Endothelial cell of umbilical vein (primary cell): Measurements from ENCODE around the gene CALY. TPM values are rescaled to one million over a fixed set of nuclear protein-coding genes. Genes with fewer than 3 reads are reported as not detected.

Experiments used
- BruUV-seq: library from RNA; stranded (reverse); fragments of 400-500 nt; replicated peaks from 2 replicates; lab custom pipeline; 2021; lab: Mats Ljungman, UMichigan
- CTCF ChIA-PET: fragments of 300-600, 350-600 bp; sonication (Branson Sonifier 250); formaldehyde crosslinking; loops from one replicate; lab custom pipeline; 2021; ENCODE audit warnings: antibody characterized with exemption, inconsistent platforms; lab: Charles Lee
- POLR2A ChIA-PET: fragments of 300-600, 350-600 bp; sonication (Branson Sonifier 250); formaldehyde crosslinking; loops from one replicate; lab custom pipeline; 2021; ENCODE audit warnings: antibody characterized with exemption, inconsistent platforms; lab: Charles Lee
- DNase-seq: peaks from one replicate; pipeline ENCODE4 v3.0.0-alpha.2; 2011; ENCODE audit warnings: low read depth, low spot score
- FAIRE-seq: peaks from 2 replicates; lab custom pipeline; 2011; peaks lifted over from hg19 to GRCh38; lab: Jason Lieb, UNC
- H2AFZ ChIP-seq: 2 replicates; pipeline ENCODE4 v1.6.0; 2012; ENCODE audit warnings: low read depth, low read length, control low read depth, inconsistent platforms
- H3K27ac ChIP-seq: 2 replicates; pipeline ENCODE4 v1.5.1; 2011; ENCODE audit warnings: low read depth, mild to moderate bottlenecking, control low read depth, low read length, moderate library complexity; ENCODE audit not compliant: insufficient read depth
- H3K27me3 ChIP-seq, 2 experiments: 2 replicates each; pipeline versions ENCODE4 v1.6.0 to v1.6.1; 2011; ENCODE audit warnings: low read length in 2 of 2, mixed read lengths in 1 of 2; ENCODE audit not compliant: control insufficient read depth in 2 of 2, insufficient read depth in 2 of 2
- H3K36me3 ChIP-seq, 2 experiments: 2 replicates in 1 of 2; 3 replicates in 1 of 2; pipeline ENCODE4 v1.5.1; 2011; ENCODE audit warnings: low read length in 2 of 2, mild to moderate bottlenecking in 1 of 2, moderate library complexity in 1 of 2; ENCODE audit not compliant: control insufficient read depth in 2 of 2, insufficient read depth in 2 of 2; ENCODE audit errors: extremely low read depth in 1 of 2
- H3K4me1 ChIP-seq: 3 replicates; pipeline ENCODE4 v1.5.1; 2011; ENCODE audit warnings: mild to moderate bottlenecking, low read length; ENCODE audit not compliant: control insufficient read depth, insufficient read depth; ENCODE audit errors: extremely low read depth
- H3K4me2 ChIP-seq: 2 replicates; pipeline ENCODE4 v1.6.1; 2011; ENCODE audit warnings: low read length, control low read depth, mixed read lengths; ENCODE audit not compliant: insufficient read depth
- H3K4me3 ChIP-seq, 3 experiments: fragments of 200-600 bp in 1 of 3; sonication (generic), shearing (Covaris generic) in 1 of 3; replicated peaks in 1 of 3; 2 replicates each; pipeline ENCODE4 v1.5.1; 2011 to 2016; ENCODE audit warnings: control low read depth in 3 of 3, low read length in 3 of 3, mild to moderate bottlenecking in 2 of 3, inconsistent platforms in 1 of 3, low read depth in 1 of 3, moderate library complexity in 1 of 3; ENCODE audit not compliant: insufficient read depth in 1 of 3
- H3K79me2 ChIP-seq: 2 replicates; pipeline ENCODE4 v1.6.0; 2012; ENCODE audit warnings: low read length, inconsistent platforms; ENCODE audit not compliant: control insufficient read depth, insufficient read depth
- H3K9ac ChIP-seq: replicated peaks from 2 replicates; pipeline ENCODE3; 2011; ENCODE audit warnings: low read length, control low read depth; ENCODE audit not compliant: insufficient read depth; ENCODE audit errors: extremely low read depth
- H3K9me1 ChIP-seq: replicated peaks from 3 replicates; pipeline ENCODE4 v1.6.0; 2011; ENCODE audit warnings: mild to moderate bottlenecking, low read length; ENCODE audit not compliant: control insufficient read depth, insufficient read depth; ENCODE audit errors: extremely low read depth
- H3K9me3 ChIP-seq: replicated peaks from 2 replicates; pipeline ENCODE4 v1.5.1; 2012; ENCODE audit warnings: low read length, inconsistent platforms; ENCODE audit not compliant: control insufficient read depth, insufficient read depth
- H4K20me1 ChIP-seq: replicated peaks from 2 replicates; pipeline ENCODE3; 2011; ENCODE audit warnings: mild to moderate bottlenecking, low read length; ENCODE audit not compliant: control insufficient read depth, insufficient read depth; ENCODE audit errors: extremely low read depth
- CTCF ChIP-seq, 2 donors: IDR thresholded peaks; 1 replicate in 1 of 2; 2 replicates in 1 of 2; pipeline ENCODE4 v1.5.1; 2011; ENCODE audit warnings: low read length in 2 of 2, mild to moderate bottlenecking in 2 of 2, moderate library complexity in 2 of 2, control low read depth in 1 of 2, inconsistent platforms in 1 of 2, low read depth in 1 of 2; ENCODE audit not compliant: insufficient read depth in 1 of 2; ENCODE audit errors: extremely low read depth in 1 of 2
- EZH2 ChIP-seq: IDR thresholded peaks from 2 replicates; pipeline ENCODE4 v1.6.1; 2012; ENCODE audit warnings: borderline replicate concordance, low read depth, mild to moderate bottlenecking, moderate library complexity, low read length, inconsistent platforms; ENCODE audit not compliant: severe bottlenecking
- GATA2 ChIP-seq: IDR thresholded peaks from 2 replicates; pipeline ENCODE4 v1.7.0; 2011; ENCODE audit warnings: low read depth, mild to moderate bottlenecking, moderate library complexity, mixed read lengths, low read length; ENCODE audit not compliant: insufficient read length, insufficient read depth
- JUN ChIP-seq: IDR thresholded peaks from 2 replicates; pipeline ENCODE4 v1.6.1; 2011; ENCODE audit warnings: borderline replicate concordance, low read depth; ENCODE audit not compliant: insufficient read length, insufficient read depth
- MAX ChIP-seq: IDR thresholded peaks from 2 replicates; pipeline ENCODE4 v1.6.1; 2011; ENCODE audit not compliant: insufficient read depth, insufficient read length
- MYC ChIP-seq: IDR thresholded peaks from one replicate; pipeline ENCODE4 v1.6.1; 2011; ENCODE audit warnings: mild to moderate bottlenecking, low read depth, low read length
- POLR2A ChIP-seq: IDR thresholded peaks from 2 replicates; pipeline ENCODE4 v1.6.1; 2012; ENCODE audit warnings: low read depth, mild to moderate bottlenecking, control low read depth, low read length
- POLR2AphosphoS5 ChIP-seq: IDR thresholded peaks from 2 replicates; pipeline ENCODE4 v1.6.1; 2012; ENCODE audit warnings: low read depth, mild to moderate bottlenecking, control low read depth, low read length, moderate library complexity; ENCODE audit not compliant: insufficient read depth
- dilution Hi-C: fragments of 300-500 bp; cut with MboI; formaldehyde crosslinking; loops from one replicate; pipeline ENCODE4 v1.15.0; 2019; ENCODE audit warnings: low sequenced_read_pairs; ENCODE audit not compliant: extremely low pct_ligation_motif_present
- intact Hi-C: fragments of 100-400 bp; cut with micrococcal nuclease; formaldehyde crosslinking; loops from one replicate; pipeline ENCODE4 v1.10.0; 2022
- polyA plus RNA-seq, 4 experiments: library from polyadenylated mRNA; depleted of rRNA in 3 of 4; stranded (reverse) in 3 of 4; unstranded in 1 of 4; fragments of >200 nt; gene quantifications; 2 replicates each; pipeline versions ENCODE4 v1.2.1 to v1.2.3, GENCODE V29; 2011 to 2012; ENCODE audit warnings: missing spikeins in 1 of 4
- total RNA-seq: library from RNA; stranded (reverse); gene quantifications from 2 replicates; pipeline ENCODE4 v1.2.3, GENCODE V29; 2021

Gene CALY
- total and polyA plus RNA-seq, 2 donors (not counting 3 experiments of a cell fraction or from before 2014, with no cell fraction given): not detected

- H3K4me1 ChIP-seq: no peaks in the 10 kb centered on the region
- intact Hi-C loops: loop anchor here (5.0 kb wide), 1 partner anchor 414 kb away; no protein-coding TSS in a partner anchor
- no peak overlapping the region for H3K27ac ChIP-seq
- H3K4me3 ChIP-seq: no peak overlapping the region
- no peaks in the 10 kb centered on the region for H3K79me2 ChIP-seq
- H3K9me3 ChIP-seq: no peaks in the 10 kb centered on the region
- H3K9ac ChIP-seq: no peak overlapping the region
- no TSS peak for BruUV-seq
- H3K4me2 ChIP-seq: no peak overlapping the region
- H3K27me3 ChIP-seq: peaks cover 0 to 3% of the 10 kb centered on the region in 2 experiments
- DNase-seq (no peak), FAIRE-seq (no peak)
- TF ChIP-seq MYC (no peak), POLR2AphosphoS5 (no peak), CTCF (IDR thresholded peaks at IDR 0.05; ENCODE audit: extremely low read depth in 1 of 2, insufficient read depth in 1 of 2, low read depth in 1 of 2, low read length in 2 of 2) (no peak), POLR2A (no peak), JUN (no peak), MAX (no peak), GATA2 (no peak), EZH2 (no peak)
- CTCF ChIA-PET: interaction anchor here (1.7 to 3.6 kb wide), 2 partner anchors 8 to 13 kb away, joined by 7 to 13 read pairs; no protein-coding TSS in a partner anchor
- POLR2A ChIA-PET: no interaction called here
- no peaks in the 10 kb centered on the region for H4K20me1 ChIP-seq
- H3K36me3 ChIP-seq: peaks cover 0 to 5% of the 10 kb centered on the region in 2 experiments
- no peak overlapping the region for H2AFZ ChIP-seq
- dilution Hi-C loops: no loop called here
- no peaks in the 10 kb centered on the region for H3K9me1 ChIP-seq
Measured at GRCh38 chr10:133316266-133316665, 20.4 kb downstream of the CALY start.
